ENCODE measurements around the gene HBS1L. TPM values are rescaled to one million over a fixed set of nuclear protein-coding genes. Genes with fewer than 3 reads are reported as not detected.

Gene HBS1L
- total RNA-seq, 3 donors from 2014 or later: 72.8 to 92.3 (median 85.3) TPM

- DNase-seq: no peak
- no peak overlapping the region for H3K4me3 Mint-ChIP-seq
- no peaks in the 10 kb centered on the region for H3K27me3 Mint-ChIP-seq (ENCODE audit: low read depth)
- H3K9me3 Mint-ChIP-seq: no peaks in the 10 kb centered on the region
- no peaks in the 10 kb centered on the region for H3K4me1 Mint-ChIP-seq (ENCODE audit: low read depth)
- H3K36me3 Mint-ChIP-seq (ENCODE audit: insufficient read depth): peaks cover 9% of the 10 kb centered on the region
- ATAC-seq: no peak
Measured at GRCh38 chr6:134928151-134928900, 126.3 kb downstream of the HBS1L start.

GRCh38 chr6:134925800-134926199, 128.8 kb downstream of the HBS1L start:
- H3K27me3 Mint-ChIP-seq (ENCODE audit: low read depth): no peaks in the 10 kb centered on the region
- H3K36me3 Mint-ChIP-seq (ENCODE audit: insufficient read depth): peaks cover 4% of the 10 kb centered on the region
- ATAC-seq: no peak
- no peaks in the 10 kb centered on the region for H3K9me3 Mint-ChIP-seq
- no peaks in the 10 kb centered on the region for H3K4me1 Mint-ChIP-seq (ENCODE audit: low read depth)
- DNase-seq: no peak
- H3K4me3 Mint-ChIP-seq: no peak overlapping the region

GRCh38 chr6:134921721-134922261, 132.8 kb downstream of the HBS1L start:
- no peaks in the 10 kb centered on the region for H3K27me3 Mint-ChIP-seq (ENCODE audit: low read depth)
- no peaks in the 10 kb centered on the region for H3K9me3 Mint-ChIP-seq
- H3K4me3 Mint-ChIP-seq: no peak overlapping the region
- ATAC-seq: no peak
- no peaks in the 10 kb centered on the region for H3K4me1 Mint-ChIP-seq (ENCODE audit: low read depth)
- DNase-seq: no peak
- H3K36me3 Mint-ChIP-seq (ENCODE audit: insufficient read depth): peaks cover 11% of the 10 kb centered on the region

GRCh38 chr6:134921276-134921675, 133.3 kb downstream of the HBS1L start:
- Mint-ChIP-seq H3K36me3 (ENCODE audit: insufficient read depth) (peaks cover 11% of the 10 kb centered on the region), H3K4me3 (no peak overlapping the region), H3K4me1 (ENCODE audit: low read depth) (no peaks in the 10 kb centered on the region), H3K27me3 (ENCODE audit: low read depth) (no peaks in the 10 kb centered on the region), H3K9me3 (no peaks in the 10 kb centered on the region)
- no peak for ATAC-seq
- no peak for DNase-seq

GRCh38 chr6:134920422-134920821, 134.2 kb downstream of the HBS1L start:
- ATAC-seq (no peak), DNase-seq (no peak)
- Mint-ChIP-seq H3K4me1 (ENCODE audit: low read depth) (no peaks in the 10 kb centered on the region), H3K27me3 (ENCODE audit: low read depth) (no peaks in the 10 kb centered on the region), H3K36me3 (ENCODE audit: insufficient read depth) (peaks cover 7% of the 10 kb centered on the region), H3K9me3 (no peaks in the 10 kb centered on the region), H3K4me3 (no peak overlapping the region)

GRCh38 chr6:134918418-134918961, 136.1 kb downstream of the HBS1L start:
- DNase-seq: no peak
- Mint-ChIP-seq H3K4me3 (no peak overlapping the region), H3K27me3 (ENCODE audit: low read depth) (no peaks in the 10 kb centered on the region), H3K9me3 (no peaks in the 10 kb centered on the region), H3K4me1 (ENCODE audit: low read depth) (no peaks in the 10 kb centered on the region), H3K36me3 (ENCODE audit: insufficient read depth) (peaks cover 7% of the 10 kb centered on the region)
- no peak for ATAC-seq

- H3K36me3 Mint-ChIP-seq (ENCODE audit: insufficient read depth): no peaks in the 10 kb centered on the region
- no peaks in the 10 kb centered on the region for H3K4me1 Mint-ChIP-seq (ENCODE audit: low read depth)
- H3K9me3 Mint-ChIP-seq: no peaks in the 10 kb centered on the region
- DNase-seq: no peak
- no peak overlapping the region for H3K4me3 Mint-ChIP-seq
- peak in 1 of 2 donors; percentile 28 for ATAC-seq
- peaks cover 5% of the 10 kb centered on the region for H3K27me3 Mint-ChIP-seq (ENCODE audit: low read depth)
Measured at GRCh38 chr6:134911547-134911946, 143.1 kb downstream of the HBS1L start.

- no peaks in the 10 kb centered on the region for H3K36me3 Mint-ChIP-seq (ENCODE audit: insufficient read depth)
- peaks cover 2% of the 10 kb centered on the region for H3K9me3 Mint-ChIP-seq
- H3K4me1 Mint-ChIP-seq (ENCODE audit: low read depth): no peaks in the 10 kb centered on the region
- H3K4me3 Mint-ChIP-seq: no peak overlapping the region
- peaks cover 5% of the 10 kb centered on the region for H3K27me3 Mint-ChIP-seq (ENCODE audit: low read depth)
- ATAC-seq (no peak), DNase-seq (no peak)
Measured at GRCh38 chr6:134910593-134910935, 144.1 kb downstream of the HBS1L start.

Other genes with a start within 250 kb of the HBS1L start
- under 1 TPM in 2 of 3 donors, not detected in 1; 0.25 to 0.29 TPM for gene ALDH8A1, start 104.7 kb downstream of the HBS1L start, total RNA-seq
- gene MYB, start 126.5 kb upstream of the HBS1L start, total RNA-seq: 10 to 100 TPM in 2 of 3 donors, 1 to 10 TPM in 1; 9.5 to 15.2 (median 13.9) TPM

All from activated T-cell treated with anti-CD3 and anti-CD28 coated beads, Interleukin-2, amount 50 U/mL, for 4 hours (primary cell).